Pancreas (tissue), 10 donors: ENCODE measurements around the gene OR5AP2. TPM values are rescaled to one million over a fixed set of nuclear protein-coding genes. Genes with fewer than 3 reads are reported as not detected.

Source experiments
- ATAC-seq, 4 donors: fragments of 200-7000 bp; cut with Tn5 transposase; one replicate each; pipeline versions ENCODE4 v1.8.0 to v1.9.1; 2020; ENCODE audit warnings: mild to moderate bottlenecking in 4 of 4, moderate library complexity in 4 of 4
- DNase-seq, 6 donors: peaks; one replicate each; pipeline ENCODE4 v3.0.0-alpha.2; 2020
- FAIRE-seq: peaks from 2 replicates; lab custom pipeline; 2012; peaks lifted over from hg19 to GRCh38; lab: Jason Lieb, UNC
- H3K27ac ChIP-seq, 4 donors: fragments of 200-600 bp; sonication (generic); 1 replicate in 3 of 4; 2 replicates in 1 of 4; pipeline versions ENCODE4 v1.5.0 to v1.8.0; 2020
- H3K27me3 ChIP-seq, 4 donors: fragments of 200-600 bp; one replicate each; pipeline ENCODE4 v1.8.0; 2021
- H3K36me3 ChIP-seq, 3 donors: fragments of 200-600 bp; sonication (generic) in 1 of 3; one replicate each; pipeline versions ENCODE4 v1.5.0 to v1.8.0; 2020 to 2021
- H3K4me1 ChIP-seq, 3 donors: fragments of 200-600 bp; one replicate each; pipeline ENCODE4 v1.8.0; 2021
- H3K4me3 ChIP-seq, 4 donors: fragments of 200-600 bp; sonication (generic) in 2 of 4; one replicate each; pipeline versions ENCODE4 v1.5.0 to v1.8.0; 2020 to 2021
- H3K9me3 ChIP-seq, 4 donors: fragments of 200-600 bp; one replicate each; pipeline ENCODE4 v1.8.0; 2021
- CTCF ChIP-seq, 4 donors: fragments of 200-600 bp; sonication (generic) in 3 of 4; IDR thresholded peaks; one replicate each; pipeline versions ENCODE4 v1.5.0 to v1.8.0; 2021; ENCODE audit warnings: antibody characterized with exemption in 4 of 4
- WGBS, 2 donors: extraction: QIAGEN DNeasy Blood & Tissue Kit; methylation state at CpG; one replicate each; pipeline ENCODE4 v1.1.7; 2013; 5-methylcytosine and 5-hydroxymethylcytosine counted together
- intact Hi-C, 3 donors: fragments of 100-400 bp; cut with DNase I; formaldehyde crosslinking; loops; one replicate each; pipeline versions ENCODE4 v1.11.1 to v1.14.2; 2022
- polyA plus RNA-seq, 2 donors: library from polyadenylated mRNA; stranded (reverse); fragments of 200-250 nt; gene quantifications; one replicate each; pipeline ENCODE4 v1.2.3, GENCODE V29; 2013
- total RNA-seq, 6 donors: library from RNA; stranded (reverse); fragmentation: NEBNext Ultra II Directional in 4 of 6; extraction: Animal tissue kit (Norgen Biotek cat#: 25700) in 4 of 6; gene quantifications; one replicate each; pipeline versions ENCODE4 v1.2.1 to v1.2.4, GENCODE V29; 2021 to 2023
- donor health status: healthy with polysubstance abuse.
- donor health status: DM: no; HTN: no; CAD: no; lungs with moderate emphysema.
- donor health status: DM: no; HTN: no; CAD: no.
- donor health status: control.
- donor health status: control.
- donor health status: Bipolar disorder and iron deficiency.
- donor health status: DM: yes; HTN: yes; CAD: no.
- donor health status: DM: no; HTN: no; CAD: no.
- donor health status: DM: no; HTN: no; CAD: no.
- donor health status: DM: yes; HTN: yes; CAD: no.

The OR5AP2 gene
- total and polyA plus RNA-seq, 8 donors, result not detected

GRCh38 chr11:56659755-56660154 lies 17.5 kb upstream of the OR5AP2 start:
- Histone ChIP-seq H3K4me3 (no peak overlapping the region), H3K4me1 (no peaks in the 10 kb centered on the region), H3K27me3 (no peaks in the 10 kb centered on the region), H3K27ac (no peak overlapping the region), H3K36me3 (no peaks in the 10 kb centered on the region), H3K9me3 (no peaks in the 10 kb centered on the region)
- no peak for DNase-seq
- intact Hi-C loops, result no loop called here
- 27 to 40% methylated on average over 3 of the region's 3 CpGs for WGBS, 2 donors
- no peak for ATAC-seq
- no peak for TF ChIP-seq CTCF (IDR thresholded peaks at IDR 0.05)
- no peak for FAIRE-seq

GRCh38 chr11:56637500-56637899 lies 4.7 kb downstream of the OR5AP2 start:
- Histone ChIP-seq H3K36me3 (no peaks in the 10 kb centered on the region), H3K4me3 (no peak overlapping the region), H3K9me3 (no peaks in the 10 kb centered on the region), H3K4me1 (no peaks in the 10 kb centered on the region), H3K27me3 (peaks cover 0 to 3% (median 0%) of the 10 kb centered on the region in 4 donors), H3K27ac (no peak overlapping the region)
- ATAC-seq, result no peak
- no peak for DNase-seq
- intact Hi-C loops, result no loop called here
- TF ChIP-seq CTCF (IDR thresholded peaks at IDR 0.05), result no peak
- FAIRE-seq, result no peak
- 62 to 75% methylated on average over 3 of the region's 3 CpGs for WGBS, 2 donors

GRCh38 chr11:56636861-56637260 lies 5.4 kb downstream of the OR5AP2 start:
- DNase-seq (no peak), ATAC-seq (no peak), FAIRE-seq (no peak)
- no peak overlapping the region for H3K4me3 ChIP-seq
- 55 to 66% methylated on average over 2 of the region's 2 CpGs for WGBS, 2 donors
- H3K27me3 ChIP-seq, result peaks cover 0 to 3% (median 0%) of the 10 kb centered on the region in 4 donors
- no peaks in the 10 kb centered on the region for H3K9me3 ChIP-seq
- no peak for TF ChIP-seq CTCF (IDR thresholded peaks at IDR 0.05)
- H3K36me3 ChIP-seq, result no peaks in the 10 kb centered on the region
- H3K4me1 ChIP-seq, result no peaks in the 10 kb centered on the region
- intact Hi-C loops, result no loop called here
- no peak overlapping the region for H3K27ac ChIP-seq

- intact Hi-C loops, result no loop called here
- Histone ChIP-seq H3K36me3 (no peaks in the 10 kb centered on the region), H3K27me3 (peaks cover 0 to 3% (median 0%) of the 10 kb centered on the region in 4 donors), H3K9me3 (no peaks in the 10 kb centered on the region), H3K4me1 (no peaks in the 10 kb centered on the region), H3K27ac (no peak overlapping the region), H3K4me3 (no peak overlapping the region)
- no peak for FAIRE-seq
- no peak for ATAC-seq
- no peak for TF ChIP-seq CTCF (IDR thresholded peaks at IDR 0.05)
- WGBS, 2 donors, result 59 to 64% methylated on average over 2 of the region's 2 CpGs
- no peak for DNase-seq
These were observed 9.9 kb downstream of the OR5AP2 start for GRCh38 chr11:56632329-56632728.

GRCh38 chr11:56625946-56626345 lies 16.3 kb downstream of the OR5AP2 start:
- Histone ChIP-seq H3K27ac (no peak overlapping the region), H3K9me3 (no peaks in the 10 kb centered on the region), H3K4me1 (no peaks in the 10 kb centered on the region), H3K27me3 (no peaks in the 10 kb centered on the region), H3K36me3 (no peaks in the 10 kb centered on the region), H3K4me3 (no peak overlapping the region)
- DNase-seq (no peak), ATAC-seq (no peak), FAIRE-seq (no peak)
- TF ChIP-seq CTCF (IDR thresholded peaks at IDR 0.05), result no peak
- WGBS, 2 donors, result 33 to 35% methylated on average over 2 of the region's 2 CpGs
- intact Hi-C loops, result no loop called here
